HEK293T (cell line): ENCODE results near the gene EGFL8.

ENCODE experiments used
- FOXA1 ChIP-seq: fragments of 450-650 bp; IDR thresholded peaks from 2 replicates; pipeline ENCODE4 v1.6.1; 2016; ENCODE audit warnings: mild to moderate bottlenecking
- SP1 ChIP-seq: fragments of 450-650 bp; IDR thresholded peaks from 2 replicates; pipeline ENCODE4 v1.6.1; 2017

DNA sequence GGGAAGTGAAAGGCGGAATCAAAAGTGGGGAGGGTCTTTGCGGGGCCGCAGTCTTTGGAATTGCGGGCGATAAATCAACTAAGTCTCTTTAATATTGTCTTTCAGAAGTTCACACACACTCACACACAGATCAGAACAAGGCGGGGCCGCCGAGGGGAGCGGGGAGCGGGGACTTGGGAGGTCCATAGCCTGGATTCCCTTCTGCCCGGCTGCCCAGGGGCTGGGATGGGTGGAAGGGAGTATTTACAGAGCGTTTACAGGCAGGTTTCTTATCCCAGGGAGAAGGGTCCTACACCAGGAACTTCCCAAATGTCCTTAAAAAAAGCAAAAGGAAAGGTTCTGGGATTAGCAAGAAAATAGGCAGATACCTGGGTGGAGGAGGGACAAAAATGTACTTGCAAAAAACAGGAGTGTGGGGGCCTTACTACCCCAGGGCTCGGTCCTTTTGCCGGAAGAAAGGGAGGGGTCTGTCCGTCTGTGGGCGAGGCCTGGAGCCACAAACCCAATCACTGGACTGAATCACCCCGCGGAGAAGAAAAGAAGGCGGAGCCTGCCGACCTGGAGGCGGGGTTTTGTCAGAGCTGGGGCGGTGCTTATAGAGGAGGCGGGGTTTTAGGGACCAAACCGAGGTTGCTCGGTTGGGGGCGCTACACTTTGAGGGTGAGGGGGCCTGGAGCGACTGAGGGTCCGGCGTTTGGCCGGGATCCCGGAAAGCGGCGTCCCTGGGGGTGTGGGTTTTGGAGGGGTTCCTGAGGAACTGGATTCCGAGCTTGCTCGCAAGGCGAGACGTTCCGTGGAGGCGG, 15.9 kb upstream of the EGFL8 start:
- TF ChIP-seq SP1 (no peak), FOXA1 (no peak)
